KBM-7 (cell line): ENCODE data around the gene ERBB4.
A peak's percentile ranks its signal among the peaks of the same experiment; 100 is the strongest.
"Not testable (repeated sequence)": the region's sequence is repeated elsewhere in the genome, so short reads cannot be mapped to it uniquely, and the experiment has no call there.

Source experiments
- DNase-seq: peaks from one replicate; pipeline ENCODE4 v3.0.0-alpha.2; 2015
- in situ Hi-C: fragments of 300-500 bp; cut with MboI; formaldehyde crosslinking; loops from 2 replicates; pipeline ENCODE4 v1.14.3; 2020; ENCODE audit warnings: low sequenced_read_pairs, low pct_unique_long_range_greater_than_20kb, mixed read lengths

Gene ERBB4

DNA sequence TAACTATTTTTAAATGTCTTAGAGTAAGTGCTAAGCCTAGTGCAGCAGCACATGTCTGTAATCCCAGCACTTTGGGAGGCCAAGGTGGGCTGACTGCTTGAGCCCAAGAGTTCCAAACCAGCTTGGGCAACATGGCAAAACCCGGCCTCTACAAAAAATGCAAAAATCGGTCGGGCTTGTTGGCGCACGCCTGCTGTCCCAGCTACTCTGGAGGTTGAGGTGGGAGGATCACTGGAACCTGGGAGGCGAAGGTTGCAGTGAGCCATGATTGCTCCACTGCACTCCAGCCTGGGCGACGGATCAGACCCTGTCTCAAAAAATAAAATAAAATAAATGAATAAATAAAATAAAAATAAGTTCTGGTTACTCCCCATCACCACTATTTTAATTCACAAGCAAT is 783.4 kb downstream of the ERBB4 start:
- no peak for DNase-seq
- in situ Hi-C loops = no loop called here

DNA sequence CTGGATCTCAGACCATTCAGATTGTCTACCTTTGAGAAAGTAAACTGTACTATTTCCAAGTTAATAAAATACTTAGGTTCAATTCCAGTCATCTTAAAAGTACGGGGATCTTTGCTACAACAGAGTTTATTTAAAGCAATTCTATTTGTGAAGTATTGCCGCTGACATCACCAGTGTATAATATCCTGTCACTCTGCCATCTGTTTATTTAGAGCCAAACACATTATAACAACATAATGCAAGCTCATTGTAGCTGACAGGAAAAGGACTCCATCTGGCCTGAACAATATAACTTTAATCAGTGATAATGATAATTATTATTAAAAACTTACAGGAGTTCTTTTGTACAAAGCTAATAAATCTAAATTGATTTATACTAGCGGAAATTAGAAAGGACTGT is 786.8 kb downstream of the ERBB4 start:
- no peak for DNase-seq
- in situ Hi-C loops = no loop called here

DNA sequence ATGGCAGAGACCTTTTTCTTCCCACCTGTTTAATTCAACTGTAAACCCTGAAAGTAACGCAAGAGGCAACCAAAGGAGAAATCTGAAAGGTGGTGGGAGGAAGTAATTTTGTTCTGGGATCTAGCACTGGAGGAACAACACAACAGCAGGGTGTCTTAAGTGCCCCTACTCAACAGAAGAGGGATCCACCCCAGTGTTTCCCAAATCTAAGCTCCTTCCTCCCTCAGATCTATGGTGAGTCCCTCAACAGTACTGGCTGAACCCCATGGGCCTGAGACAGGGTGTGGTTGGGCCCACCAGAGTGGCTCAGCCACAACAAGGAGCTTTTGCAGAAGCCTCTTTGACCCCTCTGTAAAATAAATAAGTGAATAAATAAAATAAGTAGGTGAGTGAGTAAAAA is 790.3 kb downstream of the ERBB4 start:
- in situ Hi-C loops = no loop called here
- DNase-seq = no peak

GRCh38 chr2:211745295-211746097 is 793.1 kb downstream of the ERBB4 start:
- in situ Hi-C loops = no loop called here
- peak; percentile 65 for DNase-seq

DNA sequence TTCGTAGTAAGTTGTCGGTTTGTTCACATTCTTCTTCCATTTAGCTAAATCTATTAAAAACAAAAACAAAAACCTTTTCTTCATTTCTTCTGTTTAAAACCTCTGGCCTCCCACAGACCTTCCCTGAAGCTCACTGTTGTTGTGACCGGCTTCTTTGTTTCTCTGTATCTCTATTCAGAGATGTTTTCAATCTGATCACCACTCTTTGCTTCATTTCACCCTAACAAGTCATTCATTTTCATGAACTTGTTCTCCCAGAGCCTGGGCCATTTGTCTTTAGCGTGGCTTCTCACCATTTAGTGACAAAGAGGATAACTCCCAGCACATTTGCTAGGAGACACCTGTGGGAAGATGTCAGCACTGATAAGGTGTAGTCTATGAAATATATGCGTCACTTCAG is 794.2 kb downstream of the ERBB4 start:
- in situ Hi-C loops = no loop called here
- DNase-seq = no peak

GRCh38 chr2:211741966-211742365 is 796.6 kb downstream of the ERBB4 start:
- in situ Hi-C loops = no loop called here
- no peak for DNase-seq

GRCh38 chr2:211737282-211737681 is 801.3 kb downstream of the ERBB4 start:
- no peak for DNase-seq
- in situ Hi-C loops = no loop called here

- in situ Hi-C loops = no loop called here
- no peak for DNase-seq
Observed at GRCh38 chr2:211730215-211730614, 808.4 kb downstream of the ERBB4 start.

DNA sequence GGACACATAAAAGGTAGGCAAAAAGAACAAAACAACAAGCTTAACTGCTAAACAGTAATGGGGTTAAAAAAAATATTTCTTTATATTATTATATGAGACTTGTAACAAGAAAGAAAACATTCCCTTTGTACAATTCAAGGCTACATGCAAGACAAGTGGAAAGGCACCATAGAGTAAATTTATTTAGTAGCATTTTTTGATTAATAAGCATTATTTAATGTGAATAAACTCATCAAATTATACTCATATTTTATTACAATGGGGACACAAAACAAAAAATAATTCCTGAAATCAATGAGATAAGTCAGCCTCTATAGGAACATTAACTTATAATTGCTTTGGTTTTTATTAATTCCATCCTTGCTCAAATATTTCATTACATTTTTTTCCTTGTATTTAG is 809.2 kb downstream of the ERBB4 start:
- no peak for DNase-seq
- in situ Hi-C loops = no loop called here

DNA sequence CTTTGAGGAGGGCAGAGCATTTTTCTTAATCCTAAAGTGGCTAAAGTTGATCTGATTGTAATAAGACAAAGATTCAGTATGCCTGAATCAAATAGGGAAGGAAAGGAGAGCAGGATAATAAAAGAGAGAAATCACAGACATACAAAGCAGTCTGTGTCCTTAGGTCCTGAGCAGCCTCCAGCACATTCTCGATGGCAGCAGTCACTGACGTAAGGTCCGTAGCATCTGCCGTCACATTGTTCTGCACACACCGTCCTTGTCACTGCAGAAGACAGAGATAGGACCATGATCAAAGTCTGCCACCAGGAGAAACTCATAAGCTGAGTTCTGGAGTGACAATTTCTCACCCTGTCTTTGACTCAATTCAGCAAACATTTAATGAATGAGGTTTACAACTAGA is 813.7 kb downstream of the ERBB4 start:
- in situ Hi-C loops = no loop called here
- DNase-seq = no peak

DNA sequence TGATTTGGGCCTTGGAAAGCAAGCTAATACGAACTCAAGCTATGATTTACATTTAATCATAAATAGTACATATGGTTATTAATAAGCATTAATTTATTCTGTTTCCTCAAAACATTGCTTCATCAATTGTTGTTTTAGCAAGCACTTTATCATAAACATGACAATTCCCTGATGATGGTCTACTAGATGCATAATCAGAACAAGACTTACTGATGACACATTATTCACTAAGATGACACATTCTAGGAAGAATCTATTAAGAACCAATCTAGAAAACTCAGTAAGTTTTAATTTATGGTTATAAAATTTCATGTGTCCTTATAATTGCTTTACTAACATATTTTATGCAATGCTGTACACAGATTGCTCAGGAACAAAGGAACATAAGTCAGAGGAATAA is 815.2 kb downstream of the ERBB4 start:
- in situ Hi-C loops = no loop called here
- no peak for DNase-seq

GRCh38 chr2:211722928-211723327 is 815.7 kb downstream of the ERBB4 start:
- in situ Hi-C loops = no loop called here

DNA sequence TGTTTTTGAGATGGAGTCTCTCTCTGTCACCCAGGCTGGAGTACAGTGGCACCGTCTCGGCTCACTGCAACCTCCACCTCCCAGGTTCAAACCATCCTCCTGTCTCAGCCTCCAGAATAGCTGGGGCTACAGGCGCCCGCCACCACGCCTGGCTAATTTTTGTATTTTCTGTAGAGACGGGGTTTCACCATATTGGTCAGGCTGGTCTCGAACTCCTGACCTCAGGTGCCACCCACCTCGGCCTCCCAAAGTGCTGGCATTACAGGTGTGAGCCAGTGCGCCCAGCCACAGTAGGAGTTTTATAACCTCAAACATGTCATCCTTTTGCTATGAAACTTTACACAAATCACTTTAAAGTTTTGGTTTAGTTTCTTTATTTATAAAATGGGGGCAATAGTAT is 816.7 kb downstream of the ERBB4 start:
- DNase-seq, in situ Hi-C loops: not testable (repeated sequence)

More at GRCh38 chr2:211722928-211723327, 815.7 kb downstream of the ERBB4 start:
- DNase-seq = no peak

DNA sequence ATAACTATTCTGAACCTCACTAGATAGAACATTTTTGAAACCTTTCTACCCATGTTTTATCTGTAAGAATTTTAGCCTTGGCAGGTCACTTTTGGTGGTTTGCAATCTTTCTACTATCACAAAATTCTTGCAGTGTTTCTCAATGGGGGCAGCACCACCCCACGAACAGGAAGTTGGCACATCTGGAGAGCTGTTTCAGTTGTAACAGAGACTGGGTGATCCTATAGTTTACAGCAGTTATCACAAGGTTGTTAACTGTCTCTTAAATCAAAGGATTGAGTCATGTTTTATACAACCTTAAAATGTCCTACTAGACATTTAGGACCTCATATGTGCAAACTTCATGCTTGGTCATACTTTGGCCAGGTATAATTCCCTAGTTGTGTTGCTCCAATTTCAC is 829.2 kb downstream of the ERBB4 start:
- in situ Hi-C loops = no loop called here
- DNase-seq = no peak

DNA sequence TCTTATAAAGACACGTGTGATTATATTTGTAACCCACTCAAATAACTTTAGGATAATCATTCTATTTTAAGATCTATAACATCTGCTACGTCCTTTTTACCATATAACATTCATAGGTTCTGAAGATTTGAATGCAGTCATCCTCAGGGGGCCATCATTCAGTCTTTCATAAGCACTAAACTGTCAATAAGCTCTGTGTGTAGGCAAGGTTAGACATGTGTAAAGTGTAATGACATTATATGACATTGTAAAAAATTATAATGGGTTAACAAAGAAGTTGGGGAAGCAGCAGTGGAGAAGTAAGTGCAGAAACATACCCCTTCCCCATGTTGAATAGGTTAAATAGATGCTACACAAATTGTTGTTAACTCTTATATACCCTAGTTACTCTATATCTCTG is 845.9 kb downstream of the ERBB4 start:
- DNase-seq = no peak
- in situ Hi-C loops = no loop called here

GRCh38 chr2:211690736-211691135 is 847.9 kb downstream of the ERBB4 start:
- in situ Hi-C loops = no loop called here
- DNase-seq = no peak

DNA sequence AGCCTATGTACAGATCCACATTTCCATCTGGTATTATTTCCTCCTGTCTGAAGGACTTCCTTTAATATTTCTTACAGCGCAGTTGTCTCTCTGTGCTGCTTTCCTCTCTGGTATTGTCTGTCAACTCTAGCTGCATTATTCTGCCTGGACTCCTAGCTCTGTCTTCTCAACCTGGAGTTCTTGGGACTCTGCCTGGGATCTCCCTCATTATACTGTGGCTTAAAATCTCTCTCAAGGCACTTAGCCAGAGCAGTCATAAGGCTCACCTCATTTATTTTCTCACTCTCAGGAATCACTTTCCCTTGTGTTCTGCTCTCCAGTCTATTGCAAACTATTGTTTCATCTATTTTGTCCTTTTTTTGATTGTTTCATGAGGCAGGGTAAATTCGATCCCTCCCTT is 850.4 kb downstream of the ERBB4 start:
- in situ Hi-C loops = no loop called here
- DNase-seq = no peak

DNA sequence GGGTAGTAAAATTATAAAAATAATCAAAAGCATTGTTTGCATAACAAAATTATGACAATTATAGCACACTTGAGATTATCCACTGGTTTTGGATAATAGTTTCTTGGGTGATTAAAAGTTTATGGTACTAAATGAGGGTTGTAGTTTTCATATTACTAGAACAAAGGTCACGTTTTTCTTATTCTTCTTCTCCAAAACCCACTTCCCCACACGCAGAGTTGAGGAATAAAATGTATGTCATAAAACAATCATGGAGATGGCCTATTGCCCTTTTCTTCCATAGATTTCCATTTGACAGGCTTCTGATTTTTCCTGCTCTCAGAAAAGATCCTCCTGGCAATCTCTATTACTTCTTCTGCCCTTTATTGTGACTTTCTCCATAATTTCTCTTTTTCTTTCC is 863.9 kb downstream of the ERBB4 start:
- in situ Hi-C loops = no loop called here
- no peak for DNase-seq

DNA sequence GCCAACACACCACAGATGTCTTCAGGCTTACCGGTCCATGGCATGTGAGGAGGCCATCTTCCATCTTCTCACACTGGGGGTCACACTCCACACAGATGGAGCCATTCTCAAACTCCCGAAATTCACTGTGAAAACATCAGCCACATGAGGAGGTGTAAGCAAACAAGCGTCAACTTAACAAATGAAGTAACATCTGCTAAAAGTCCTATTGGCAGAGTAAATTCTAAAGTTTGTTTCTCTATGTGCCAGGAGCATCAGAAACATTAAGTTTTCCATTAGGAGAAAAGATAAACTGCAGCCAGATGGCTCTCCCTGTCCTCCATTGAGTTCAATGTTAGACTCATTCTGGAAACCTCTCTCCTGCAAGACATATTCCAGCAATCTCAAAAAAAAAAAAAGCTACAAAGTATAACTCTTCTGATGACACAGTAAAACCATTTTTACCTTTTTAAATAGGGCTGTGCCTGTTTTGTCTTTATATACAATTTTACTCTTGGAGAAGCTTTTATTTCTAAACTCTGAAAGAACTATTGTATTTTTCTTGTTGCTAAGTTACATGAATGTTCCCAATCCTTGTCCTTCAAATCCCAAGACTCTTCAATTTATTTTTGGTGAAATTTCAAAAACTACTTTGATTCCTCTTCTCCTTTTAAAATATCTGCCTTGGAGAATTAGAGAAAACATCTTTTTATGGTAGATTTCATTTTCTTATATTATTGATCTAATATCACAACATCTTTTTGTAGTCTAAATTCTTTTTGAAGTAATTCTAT is 865.3 kb downstream of the ERBB4 start:
- DNase-seq = no peak
- in situ Hi-C loops = no loop called here

DNA sequence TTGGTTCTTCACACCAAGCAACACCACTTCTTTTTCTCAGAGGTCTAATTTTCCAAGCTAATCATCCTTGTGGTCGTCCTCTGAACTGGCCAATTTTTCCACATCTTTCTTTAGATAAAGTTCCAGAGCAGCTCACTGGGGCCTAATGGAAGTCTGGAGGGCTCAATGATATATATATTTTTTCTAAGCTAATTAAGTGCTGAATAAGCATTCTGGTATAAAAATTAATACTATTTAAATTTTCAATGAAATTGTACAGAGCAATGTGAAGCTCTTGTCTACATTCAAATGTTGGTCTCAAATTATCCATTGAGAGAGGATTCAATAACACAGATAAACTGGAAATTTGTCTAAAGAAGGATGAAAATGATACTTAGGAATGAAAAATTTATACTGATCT is 866.6 kb downstream of the ERBB4 start:
- DNase-seq = no peak
- in situ Hi-C loops = no loop called here

- DNase-seq = no peak
- in situ Hi-C loops = no loop called here
Observed at GRCh38 chr2:211665299-211665698, 873.3 kb downstream of the ERBB4 start.
